Small intestine (tissue), 7 donors: Measurements from ENCODE around the gene LAMA2. TPM values are rescaled to one million over a fixed set of nuclear protein-coding genes. Genes with fewer than 3 reads are reported as not detected.

Experiments
- DNase-seq, 2 donors: peaks; one replicate each; pipeline versions ENCODE4 v3.0.0 to v3.0.0-alpha.2; 2013
- FAIRE-seq: peaks from 2 replicates; lab custom pipeline; 2012; peaks lifted over from hg19 to GRCh38; lab: Jason Lieb, UNC
- H3K27ac ChIP-seq, 3 donors: one replicate each; pipeline ENCODE4 v1.5.1; 2013; ENCODE audit warnings: low read length in 2 of 3, mild to moderate bottlenecking in 2 of 3, control low read depth in 1 of 3, inconsistent platforms in 1 of 3, low read depth in 1 of 3, moderate library complexity in 1 of 3
- H3K27me3 ChIP-seq, 3 donors: one replicate each; pipeline ENCODE4 v1.6.1; 2013; ENCODE audit warnings: low read length in 3 of 3, inconsistent platforms in 1 of 3; ENCODE audit not compliant: control insufficient read depth in 3 of 3, insufficient read depth in 3 of 3
- H3K36me3 ChIP-seq, 3 donors: one replicate each; pipeline ENCODE4 v1.6.1; 2013; ENCODE audit warnings: low read length in 3 of 3, inconsistent platforms in 1 of 3, low read depth in 1 of 3, mild to moderate bottlenecking in 1 of 3, moderate library complexity in 1 of 3; ENCODE audit not compliant: control insufficient read depth in 3 of 3, insufficient read depth in 2 of 3
- H3K4me1 ChIP-seq, 3 donors: one replicate each; pipeline ENCODE4 v1.6.1; 2013; ENCODE audit warnings: low read length in 2 of 3, inconsistent platforms in 1 of 3, low read depth in 1 of 3, mild to moderate bottlenecking in 1 of 3, moderate library complexity in 1 of 3; ENCODE audit not compliant: control insufficient read depth in 3 of 3, insufficient read depth in 2 of 3
- H3K4me3 ChIP-seq, 3 donors: one replicate each; pipeline ENCODE4 v1.5.1; 2013; ENCODE audit warnings: low read length in 3 of 3, control low read depth in 1 of 3, inconsistent platforms in 1 of 3, low read depth in 1 of 3, mild to moderate bottlenecking in 1 of 3, moderate library complexity in 1 of 3
- H3K9me3 ChIP-seq, 2 donors: one replicate each; pipeline ENCODE4 v1.6.1; 2013; ENCODE audit warnings: low read depth in 1 of 2, low read length in 1 of 2; ENCODE audit not compliant: control insufficient read depth in 2 of 2, insufficient read depth in 1 of 2
- WGBS, 3 donors: extraction: QIAGEN DNeasy Blood & Tissue Kit; methylation state at CpG; one replicate each; pipeline ENCODE4 v1.1.7; 2013; 5-methylcytosine and 5-hydroxymethylcytosine counted together
- polyA plus RNA-seq, 4 donors: library from polyadenylated mRNA; stranded (reverse) in 3 of 4; unstranded in 1 of 4; fragments of 200-250 nt in 3 of 4; fragments of 120-200 nt in 1 of 4; gene quantifications; one replicate each; pipeline versions ENCODE4 v1.2.1 to v1.2.3, GENCODE V29; 2013
- donor health status: healthy with polysubstance abuse.
- donor health status: control.
- donor health status: control.
- donor health status: Bipolar disorder and iron deficiency.
- donor health status: healthy.

The LAMA2 gene
- polyA plus RNA-seq, 4 donors = 0.67 to 12.7 (median 1.1) TPM

DNA sequence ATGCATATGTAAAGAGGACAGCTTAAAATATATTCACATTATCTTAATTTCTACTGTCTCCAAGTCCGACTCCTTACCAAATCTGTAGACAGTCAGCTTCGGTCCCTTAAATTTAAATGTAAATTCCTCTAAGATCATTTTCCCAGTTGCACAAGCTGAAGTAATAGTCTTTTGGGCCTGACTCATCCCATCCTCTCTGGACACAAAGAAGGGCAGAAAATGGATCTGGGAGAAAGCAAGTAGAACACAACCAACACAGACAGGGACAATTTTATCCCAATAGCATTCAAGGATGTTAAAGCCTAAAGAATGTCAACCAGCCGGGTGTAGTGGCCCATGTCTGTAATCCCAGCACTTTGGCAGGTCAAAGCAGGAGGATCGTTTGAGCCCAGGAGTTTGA, 598.8 kb downstream of the LAMA2 start:
- no peak for DNase-seq
- no peaks in the 10 kb centered on the region for H3K27me3 ChIP-seq
- no peak overlapping the region for H3K4me3 ChIP-seq
- no peaks in the 10 kb centered on the region for H3K9me3 ChIP-seq
- FAIRE-seq = no peak
- no peaks in the 10 kb centered on the region for H3K4me1 ChIP-seq
- WGBS, 3 donors = 90 to 93% (median 91%) methylated on average over 4 of the region's 4 CpGs
- H3K27ac ChIP-seq = no peak overlapping the region
- H3K36me3 ChIP-seq = no peaks in the 10 kb centered on the region

DNA sequence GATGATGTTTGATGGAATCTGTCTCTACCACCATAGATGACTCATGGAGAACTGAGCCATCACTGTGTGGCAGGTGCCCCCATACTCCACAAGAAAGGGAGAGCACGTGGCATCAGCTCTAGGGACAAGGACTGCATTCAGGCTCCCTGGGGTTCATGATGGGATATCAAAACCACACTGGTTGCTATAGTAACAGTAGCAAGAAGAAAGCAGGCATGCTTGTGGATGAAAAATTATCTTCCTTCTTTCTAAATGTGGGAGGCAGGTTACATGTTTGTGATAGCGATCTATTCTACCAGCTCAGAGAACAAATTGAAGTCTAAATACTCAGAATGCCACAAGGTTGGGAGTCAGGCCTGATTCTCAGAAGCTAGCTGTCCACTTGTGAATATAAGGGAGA, 602.8 kb downstream of the LAMA2 start:
- H3K4me3 ChIP-seq = no peak overlapping the region
- peaks cover 0 to 10% (median 1%) of the 10 kb centered on the region in 3 donors for H3K4me1 ChIP-seq
- H3K27me3 ChIP-seq = no peaks in the 10 kb centered on the region
- no peak for FAIRE-seq
- WGBS, 3 donors = 82 to 97% (median 92%) methylated on average over 2 of the region's 2 CpGs
- no peaks in the 10 kb centered on the region for H3K36me3 ChIP-seq
- no peak overlapping the region for H3K27ac ChIP-seq
- H3K9me3 ChIP-seq = no peaks in the 10 kb centered on the region
- no peak for DNase-seq

DNA sequence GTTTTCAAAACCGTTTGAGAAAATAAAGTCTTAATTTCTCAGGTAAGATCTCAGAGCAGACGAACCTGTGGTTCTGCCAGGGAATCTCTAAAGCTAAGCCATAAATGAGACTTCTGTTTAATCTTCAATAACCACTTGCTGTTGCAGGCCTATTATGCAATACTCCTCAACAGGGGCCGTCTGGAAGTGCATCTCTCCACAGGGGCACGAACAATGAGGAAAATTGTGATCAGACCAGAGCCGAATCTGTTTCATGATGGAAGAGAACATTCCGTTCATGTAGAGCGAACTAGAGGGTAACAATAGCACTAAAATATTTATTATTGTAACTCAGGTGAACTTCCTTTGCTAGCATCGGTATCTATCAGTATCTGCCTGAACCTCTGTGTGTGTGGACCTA, 603.4 kb downstream of the LAMA2 start:
- DNase-seq = no peak
- no peaks in the 10 kb centered on the region for H3K27me3 ChIP-seq
- H3K36me3 ChIP-seq = no peaks in the 10 kb centered on the region
- FAIRE-seq = no peak
- H3K4me3 ChIP-seq = no peak overlapping the region
- H3K4me1 ChIP-seq = peaks cover 0 to 12% (median 1%) of the 10 kb centered on the region in 3 donors
- H3K9me3 ChIP-seq = no peaks in the 10 kb centered on the region
- 72 to 82% (median 79%) methylated on average over 8 of the region's 8 CpGs for WGBS, 3 donors
- H3K27ac ChIP-seq = no peak overlapping the region

DNA sequence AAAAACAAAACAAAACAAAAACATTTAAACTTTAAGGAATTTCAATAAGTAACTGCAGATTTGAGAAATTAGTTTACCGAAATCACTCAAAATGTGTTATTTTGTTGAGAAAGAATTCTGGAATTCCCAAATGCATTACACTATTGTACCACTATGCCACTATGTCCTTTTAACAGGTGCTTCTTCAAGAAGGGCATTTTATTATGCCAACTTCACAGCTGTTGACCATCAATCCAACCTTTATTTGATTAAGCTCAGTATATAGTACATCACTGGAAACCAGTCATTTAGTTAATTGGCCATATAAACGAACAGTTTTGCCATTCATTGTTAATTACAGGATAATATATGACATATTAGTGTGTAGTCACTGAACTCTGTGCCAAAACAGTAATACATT, 605.4 kb downstream of the LAMA2 start:
- FAIRE-seq (no peak), DNase-seq (no peak)
- Histone ChIP-seq H3K4me1 (peaks cover 0 to 15% (median 1%) of the 10 kb centered on the region in 3 donors), H3K4me3 (no peak overlapping the region), H3K9me3 (no peaks in the 10 kb centered on the region), H3K27ac (no peak overlapping the region), H3K27me3 (no peaks in the 10 kb centered on the region), H3K36me3 (no peaks in the 10 kb centered on the region)
- WGBS, 3 donors = 48 to 69% (median 50%) methylated on average over 2 of the region's 2 CpGs

DNA sequence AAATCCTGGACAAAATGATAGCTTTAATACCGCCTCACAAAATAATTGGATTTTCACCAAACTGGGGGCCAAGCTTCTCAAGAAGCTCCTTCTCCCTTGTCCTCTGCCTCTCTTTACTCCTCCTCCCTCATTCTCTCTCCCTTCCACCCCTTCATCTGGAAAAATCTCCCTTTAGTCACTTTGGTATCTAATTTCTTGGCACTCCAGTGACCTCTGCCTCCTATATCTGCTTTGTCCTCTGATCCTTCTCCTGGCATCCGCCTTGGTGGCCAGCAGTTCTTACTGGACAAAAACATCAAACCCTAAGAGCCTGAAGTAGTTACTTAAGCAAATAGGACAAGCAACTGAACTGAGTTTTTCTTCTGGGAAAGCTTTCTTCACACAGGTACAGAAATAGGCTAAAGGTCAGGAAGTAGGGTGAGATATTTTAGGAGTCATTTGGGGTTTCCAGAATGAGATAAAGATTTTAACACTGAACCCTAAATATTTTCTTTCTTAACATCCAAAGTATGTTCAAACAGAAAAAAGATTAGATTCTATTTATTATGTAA, 606.4 kb downstream of the LAMA2 start:
- peaks cover 1 to 15% (median 3%) of the 10 kb centered on the region in 3 donors for H3K4me1 ChIP-seq
- H3K27me3 ChIP-seq = no peaks in the 10 kb centered on the region
- no peak for FAIRE-seq
- no peak overlapping the region for H3K27ac ChIP-seq
- H3K36me3 ChIP-seq = no peaks in the 10 kb centered on the region
- DNase-seq = no peak
- no peaks in the 10 kb centered on the region for H3K9me3 ChIP-seq
- no peak overlapping the region for H3K4me3 ChIP-seq
- WGBS, 3 donors = 84 to 89% (median 86%) methylated on average over 2 of the region's 2 CpGs

DNA sequence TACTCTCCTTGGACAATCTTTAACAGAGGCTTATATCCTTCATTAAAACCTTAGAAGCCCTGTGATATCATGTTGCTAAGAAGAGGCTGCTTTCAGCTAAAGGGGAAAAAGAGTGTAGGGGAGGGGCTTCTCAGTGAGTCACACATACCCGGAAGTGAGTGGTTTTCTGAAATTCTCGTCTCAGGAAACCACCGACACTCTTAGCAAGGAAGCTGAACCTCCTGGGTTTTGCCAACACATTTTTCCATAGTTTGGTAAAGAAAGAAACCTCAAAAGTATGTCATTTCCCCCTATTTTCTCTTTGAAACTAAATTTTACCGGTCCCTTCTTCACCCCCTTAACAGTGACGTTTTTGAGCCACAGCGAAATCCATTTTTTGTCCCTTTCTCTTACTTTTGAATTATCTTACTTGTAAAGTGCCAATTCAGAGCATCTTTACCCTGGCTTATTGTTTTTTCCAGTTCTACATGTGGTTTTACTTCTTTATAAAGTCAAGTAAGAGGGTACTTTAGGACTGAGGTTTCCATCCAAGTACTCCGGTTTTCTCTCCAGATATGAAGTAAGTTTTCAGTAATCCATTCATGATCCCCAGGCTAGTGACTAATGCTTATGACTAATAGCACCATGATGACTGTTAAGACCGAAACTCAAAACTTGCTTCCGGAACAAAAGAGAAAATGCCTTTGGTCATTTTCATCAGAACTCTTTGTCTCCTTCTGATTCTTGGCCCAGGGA, 607.8 kb downstream of the LAMA2 start:
- FAIRE-seq (peak; percentile 26), DNase-seq (peak; percentile 19 to 64)
- Histone ChIP-seq H3K36me3 (no peaks in the 10 kb centered on the region), H3K4me3 (no peak overlapping the region), H3K9me3 (no peaks in the 10 kb centered on the region), H3K27me3 (no peaks in the 10 kb centered on the region), H3K27ac (peak overlapping the region in 2 of 3 donors; percentile 68 to 90), H3K4me1 (peaks cover 1 to 15% (median 3%) of the 10 kb centered on the region in 3 donors)
- WGBS, 3 donors = 36 to 66% (median 52%) methylated on average over 9 of the region's 9 CpGs

DNA sequence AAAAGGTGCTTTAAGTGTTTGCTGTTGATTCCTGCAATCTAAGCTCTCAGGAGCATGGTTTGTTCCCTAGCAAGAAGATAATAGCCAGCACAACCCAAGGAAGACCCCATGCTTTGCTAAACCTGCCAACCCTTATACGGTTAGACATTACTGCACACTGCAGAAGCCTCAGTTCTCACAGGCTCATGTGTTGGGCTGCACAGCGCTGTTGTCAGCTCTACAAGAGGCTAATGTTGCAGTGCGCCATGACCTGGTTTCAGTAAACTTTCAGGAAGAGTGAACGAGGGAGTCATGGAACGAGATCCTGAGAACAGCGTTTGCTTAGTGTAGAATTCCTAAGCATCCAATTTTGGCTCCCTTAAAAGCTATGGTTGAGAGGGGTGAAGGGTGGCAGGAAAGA, 608.5 kb downstream of the LAMA2 start:
- H3K9me3 ChIP-seq = no peaks in the 10 kb centered on the region
- H3K27ac ChIP-seq = peak overlapping the region in 2 of 3 donors; percentile 57 to 90
- H3K27me3 ChIP-seq = no peaks in the 10 kb centered on the region
- FAIRE-seq (no peak), DNase-seq (no peak)
- peaks cover 1 to 15% (median 3%) of the 10 kb centered on the region in 3 donors for H3K4me1 ChIP-seq
- 90 to 93% (median 90%) methylated on average over 6 of the region's 6 CpGs for WGBS, 3 donors
- no peak overlapping the region for H3K4me3 ChIP-seq
- H3K36me3 ChIP-seq = no peaks in the 10 kb centered on the region

DNA sequence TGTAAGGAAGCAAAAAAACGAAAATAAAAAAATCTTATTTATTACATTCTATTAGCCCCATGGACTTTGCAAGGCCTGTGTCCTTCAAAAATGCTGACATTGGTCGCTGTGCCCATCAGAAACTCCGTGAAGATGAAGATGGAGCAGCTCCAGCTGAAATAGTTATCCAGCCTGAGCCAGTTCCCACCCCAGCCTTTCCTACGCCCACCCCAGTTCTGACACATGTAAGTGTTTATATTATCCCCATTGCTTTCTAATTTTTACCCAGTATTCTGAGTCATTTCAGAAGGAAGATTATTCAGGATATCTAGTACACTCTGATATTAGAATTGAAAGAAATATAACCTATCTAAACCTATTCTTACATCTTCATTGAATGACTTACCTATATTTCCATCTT, 609.3 kb downstream of the LAMA2 start:
- Histone ChIP-seq H3K27ac (no peak overlapping the region), H3K36me3 (no peaks in the 10 kb centered on the region), H3K4me3 (no peak overlapping the region), H3K4me1 (peaks cover 1 to 15% (median 4%) of the 10 kb centered on the region in 3 donors), H3K27me3 (no peaks in the 10 kb centered on the region), H3K9me3 (no peaks in the 10 kb centered on the region)
- FAIRE-seq = no peak
- DNase-seq = no peak
- WGBS, 3 donors = 92 to 98% (median 97%) methylated on average over 4 of the region's 4 CpGs
